ENCODE results near the gene FAM174A. TPM values are rescaled to one million over a fixed set of nuclear protein-coding genes. Genes with fewer than 3 reads are reported as not detected.

FAM174A gene
- total RNA-seq, 1 donor from 2014 or later, result 35.9 TPM

DNA sequence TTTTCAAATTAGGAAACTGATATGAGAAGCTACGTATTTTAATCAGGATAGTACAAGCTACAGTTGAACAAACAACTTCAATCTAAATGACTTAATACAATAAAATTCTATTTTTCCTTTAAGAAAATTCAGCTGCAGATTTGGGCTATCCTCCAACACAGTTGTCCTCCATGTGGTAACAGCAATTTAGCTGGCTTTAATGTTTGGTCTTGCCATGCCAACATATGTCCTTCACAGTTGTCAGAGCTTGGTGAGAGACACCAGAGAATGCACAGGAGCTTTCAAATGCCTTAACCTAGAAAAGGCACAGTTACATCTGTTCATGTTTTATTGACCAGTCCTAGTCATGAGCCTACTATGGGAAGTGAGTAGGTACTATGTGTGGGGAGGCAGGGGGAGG is 10.8 kb downstream of the FAM174A start:
- H3K4me3 ChIP-seq (ENCODE audit: low read depth, low read length), result no peak overlapping the region
- DNase-seq (ENCODE audit: low read depth), result no peak
- TF ChIP-seq, protein P1, sequence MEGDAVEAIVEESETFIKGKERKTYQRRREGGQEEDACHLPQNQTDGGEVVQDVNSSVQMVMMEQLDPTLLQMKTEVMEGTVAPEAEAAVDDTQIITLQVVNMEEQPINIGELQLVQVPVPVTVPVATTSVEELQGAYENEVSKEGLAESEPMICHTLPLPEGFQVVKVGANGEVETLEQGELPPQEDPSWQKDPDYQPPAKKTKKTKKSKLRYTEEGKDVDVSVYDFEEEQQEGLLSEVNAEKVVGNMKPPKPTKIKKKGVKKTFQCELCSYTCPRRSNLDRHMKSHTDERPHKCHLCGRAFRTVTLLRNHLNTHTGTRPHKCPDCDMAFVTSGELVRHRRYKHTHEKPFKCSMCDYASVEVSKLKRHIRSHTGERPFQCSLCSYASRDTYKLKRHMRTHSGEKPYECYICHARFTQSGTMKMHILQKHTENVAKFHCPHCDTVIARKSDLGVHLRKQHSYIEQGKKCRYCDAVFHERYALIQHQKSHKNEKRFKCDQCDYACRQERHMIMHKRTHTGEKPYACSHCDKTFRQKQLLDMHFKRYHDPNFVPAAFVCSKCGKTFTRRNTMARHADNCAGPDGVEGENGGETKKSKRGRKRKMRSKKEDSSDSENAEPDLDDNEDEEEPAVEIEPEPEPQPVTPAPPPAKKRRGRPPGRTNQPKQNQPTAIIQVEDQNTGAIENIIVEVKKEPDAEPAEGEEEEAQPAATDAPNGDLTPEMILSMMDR (conservative IDR thresholded peaks at IDR 0.05; ENCODE audit: low read depth, low read length), result no peak

DNA sequence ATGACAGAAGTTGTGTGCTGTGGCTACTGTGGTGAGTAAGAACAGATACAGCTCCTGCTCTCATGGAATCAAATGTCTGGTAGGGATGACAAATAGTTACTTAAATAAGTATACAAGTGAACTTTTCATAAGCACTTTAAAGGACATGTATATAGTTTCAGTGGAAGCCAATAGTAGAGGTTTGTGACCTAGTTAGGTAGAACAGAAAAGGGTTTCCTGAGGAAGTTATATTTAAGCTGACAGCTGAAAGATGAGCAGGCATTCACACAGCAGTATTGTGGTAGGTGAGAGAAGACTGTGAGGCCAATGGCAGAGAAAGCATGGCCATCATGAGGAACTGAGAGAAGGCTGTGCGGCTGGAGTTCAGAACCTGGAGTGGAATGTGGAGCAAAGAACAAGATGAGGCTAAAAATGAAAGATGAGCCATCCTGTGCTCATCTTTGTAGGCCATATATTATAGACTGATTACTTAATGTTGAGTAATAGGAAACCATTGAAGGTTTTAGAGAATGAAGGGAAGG is 15.4 kb downstream of the FAM174A start:
- H3K4me3 ChIP-seq (ENCODE audit: low read depth, low read length), result no peak overlapping the region
- DNase-seq (ENCODE audit: low read depth), result peak; percentile 4
- TF ChIP-seq, protein P1 (conservative IDR thresholded peaks at IDR 0.05; ENCODE audit: low read depth, low read length), result no peak

DNA sequence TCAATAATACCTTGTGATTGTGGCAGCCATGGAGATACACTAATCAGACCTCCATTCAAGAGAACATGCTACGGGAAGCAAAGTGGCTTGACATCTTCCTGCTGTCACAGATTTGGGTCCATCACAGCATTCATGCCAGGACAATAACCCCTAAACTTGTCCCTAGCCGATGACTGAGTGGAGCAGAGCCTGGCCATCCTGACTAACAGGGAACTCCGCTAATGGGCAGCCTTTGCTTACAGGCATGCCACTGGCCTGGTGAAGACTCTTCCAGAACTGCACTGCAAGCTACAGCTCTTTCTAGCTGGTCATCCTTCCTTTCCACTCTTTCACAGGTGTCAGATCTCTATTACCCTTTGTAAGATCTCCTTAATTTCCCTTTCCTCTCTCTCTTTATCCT is 16.0 kb downstream of the FAM174A start:
- DNase-seq (ENCODE audit: low read depth), result no peak
- H3K4me3 ChIP-seq (ENCODE audit: low read depth, low read length), result no peak overlapping the region
- TF ChIP-seq, protein P1 (conservative IDR thresholded peaks at IDR 0.05; ENCODE audit: low read depth, low read length), result no peak

DNA sequence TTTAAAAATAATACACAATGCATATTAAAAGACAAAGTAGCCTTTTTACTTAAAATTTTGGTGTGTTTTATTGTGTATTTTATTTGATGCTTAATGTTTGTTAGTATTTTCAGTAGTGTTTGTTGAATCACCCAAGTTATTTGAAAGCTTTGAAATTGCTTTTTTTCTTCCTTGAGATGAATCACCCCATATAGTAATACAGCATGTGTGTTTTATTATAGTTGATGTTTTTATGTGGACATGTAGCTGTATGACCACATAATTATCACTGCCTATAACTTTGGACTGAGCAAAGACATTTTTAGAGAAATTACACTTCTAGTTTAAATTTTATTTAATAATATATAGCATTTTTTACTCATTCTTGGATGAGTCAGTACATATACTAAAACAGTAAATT is 18.0 kb downstream of the FAM174A start:
- TF ChIP-seq, protein P1 (conservative IDR thresholded peaks at IDR 0.05; ENCODE audit: low read depth, low read length), result no peak
- DNase-seq (ENCODE audit: low read depth), result no peak
- no peak overlapping the region for H3K4me3 ChIP-seq (ENCODE audit: low read depth, low read length)

DNA sequence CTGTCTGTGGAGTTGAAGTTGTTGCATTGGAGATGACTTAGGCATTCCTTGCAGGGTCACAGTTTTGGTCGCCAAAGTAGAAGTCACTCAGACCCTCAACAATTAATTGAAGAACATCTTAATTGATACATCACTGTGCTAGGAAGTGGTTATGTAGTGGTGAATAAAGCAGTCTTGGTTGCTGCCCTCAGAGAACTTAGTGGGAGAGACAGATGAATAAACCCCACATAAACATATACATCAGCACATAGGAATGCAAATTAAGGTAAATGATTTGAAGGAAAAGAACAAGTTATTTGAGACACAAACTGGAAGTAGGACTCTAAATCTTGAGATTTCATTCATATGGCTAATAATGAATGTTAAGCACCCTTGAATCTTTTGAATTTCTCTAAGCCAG is 25.7 kb downstream of the FAM174A start:
- no peak for DNase-seq (ENCODE audit: low read depth)
- TF ChIP-seq, protein P1 (conservative IDR thresholded peaks at IDR 0.05; ENCODE audit: low read depth, low read length), result no peak
- no peak overlapping the region for H3K4me3 ChIP-seq (ENCODE audit: low read depth, low read length)

DNA sequence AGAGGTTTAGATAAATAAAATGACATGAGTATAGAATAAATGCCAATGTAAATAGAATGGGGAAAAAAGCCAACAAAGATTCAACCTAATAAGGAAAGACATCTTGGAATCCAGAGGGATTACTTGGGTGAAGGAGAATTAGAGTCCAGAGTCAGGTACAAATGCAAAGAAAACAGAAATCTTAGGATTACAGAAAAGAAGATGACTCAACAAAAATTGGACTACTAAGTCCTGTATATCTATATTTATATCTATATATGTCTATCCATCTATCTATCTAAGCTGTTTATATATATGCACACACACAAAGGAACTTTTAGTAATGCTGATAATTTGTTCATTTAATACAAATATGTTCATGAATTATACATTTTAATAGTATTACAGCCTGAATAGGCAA is 27.6 kb downstream of the FAM174A start:
- TF ChIP-seq, protein P1 (conservative IDR thresholded peaks at IDR 0.05; ENCODE audit: low read depth, low read length), result no peak
- no peak overlapping the region for H3K4me3 ChIP-seq (ENCODE audit: low read depth, low read length)
- DNase-seq (ENCODE audit: low read depth), result no peak

DNA sequence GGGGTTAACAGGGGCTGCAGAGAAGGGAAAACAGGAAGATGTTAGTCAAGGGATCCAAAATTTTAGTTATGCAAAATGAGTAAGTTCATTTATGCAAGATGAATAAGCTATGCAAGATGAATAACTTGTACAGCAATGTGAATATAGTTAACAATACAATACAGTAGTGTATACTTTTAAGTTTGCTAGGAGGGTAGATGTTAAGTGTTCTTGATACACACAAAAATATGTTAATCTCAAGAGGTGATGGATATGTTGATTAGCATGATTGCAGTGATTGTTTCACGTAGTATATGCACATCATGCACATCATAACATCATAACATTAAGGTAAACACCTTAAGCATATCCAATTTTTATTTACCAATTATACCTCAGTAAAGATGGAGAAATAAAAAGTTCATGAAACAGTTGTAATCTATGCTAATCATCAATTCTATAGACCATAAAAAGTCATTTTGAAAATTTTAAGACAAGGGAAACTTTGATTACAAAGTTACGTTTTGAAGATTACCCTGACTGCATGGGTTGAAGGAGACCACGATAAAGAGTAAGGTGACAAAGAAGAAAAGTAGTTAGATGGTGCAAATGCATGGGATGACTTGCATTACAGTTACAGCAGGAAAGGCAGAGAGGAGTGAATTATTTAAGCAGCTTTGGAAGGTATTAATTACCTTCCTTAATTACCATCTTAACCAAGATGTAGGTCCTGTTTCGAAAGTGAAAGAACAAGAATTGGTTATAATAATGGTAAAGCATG is 31.4 kb downstream of the FAM174A start:
- TF ChIP-seq, protein P1 (conservative IDR thresholded peaks at IDR 0.05; ENCODE audit: low read depth, low read length), result no peak
- DNase-seq (ENCODE audit: low read depth), result no peak
- H3K4me3 ChIP-seq (ENCODE audit: low read depth, low read length), result no peak overlapping the region
